Measurements from ENCODE around the gene KPNA2. TPM values are rescaled to one million over a fixed set of nuclear protein-coding genes. Genes with fewer than 3 reads are reported as not detected.

Gene KPNA2
- total and polyA plus RNA-seq, 2 of the 8 experiments (the other 6 are each of a cell fraction or from before 2014, with no cell fraction given), result 413 to 612 TPM

GRCh38 chr17:68033636-68034451 lies 1.7 kb upstream of the KPNA2 start (continued):
- TF ChIP-seq HDAC2 (IDR thresholded peaks at IDR 0.05; ENCODE audit: borderline replicate concordance in 1 of 2, low read depth in 2 of 2, low read length in 2 of 2), result no peak
- no peak for TF ChIP-seq ZNF274 (IDR thresholded peaks at IDR 0.05; ENCODE audit: borderline replicate concordance, extremely low read depth, low read length)
- no peak for TF ChIP-seq PHF8 (conservative IDR thresholded peaks at IDR 0.05; ENCODE audit: low read depth, low read length)
- no peak for TF ChIP-seq RFX5 (IDR thresholded peaks at IDR 0.05; ENCODE audit: borderline replicate concordance, low read depth, low read length)
- TF ChIP-seq SP2 (IDR thresholded peaks at IDR 0.05; ENCODE audit: low read length), result no peak
- TF ChIP-seq TAF1 (IDR thresholded peaks at IDR 0.05; ENCODE audit: low read depth, low read length), result 0 out of 2 replicates have a peak, but pooled peaks have one; percentile 46
- TF ChIP-seq RXRA (IDR thresholded peaks at IDR 0.05; ENCODE audit: insufficient read depth, low read depth, low read length), result no peak
- TF ChIP-seq NANOG (IDR thresholded peaks at IDR 0.05; ENCODE audit: insufficient read depth, low read depth, low read length, poor library complexity, severe bottlenecking), result no peak
- no peak for TF ChIP-seq RBBP5 (IDR thresholded peaks at IDR 0.05; ENCODE audit: borderline replicate concordance, low read depth, low read length)
- TF ChIP-seq CEBPB (IDR thresholded peaks at IDR 0.05; ENCODE audit: low read depth, low read length), result no peak
- TF ChIP-seq POLR2A (IDR thresholded peaks at IDR 0.05; ENCODE audit: control extremely low read depth in 1 of 2, low read depth in 2 of 2, low read length in 2 of 2), result peak in 1 of 2 experiments; percentile 78; a peak in 2 of 3 replicates
- TF ChIP-seq JUND (IDR thresholded peaks at IDR 0.05; ENCODE audit: low read length), result 0 out of 2 replicates have a peak, but pooled peaks have one; percentile 2
- TF ChIP-seq MAX (IDR thresholded peaks at IDR 0.05), result no peak; the same call in 1 of the 2 replicates
- TF ChIP-seq SRF (IDR thresholded peaks at IDR 0.05; ENCODE audit: low read depth, low read length), result no peak
- peak; percentile 99 for TF ChIP-seq TEAD4 (IDR thresholded peaks at IDR 0.05; ENCODE audit: low read depth, low read length)
- TF ChIP-seq TCF12 (IDR thresholded peaks at IDR 0.05; ENCODE audit: low read depth, low read length), result no peak
- no peak for TF ChIP-seq SP4 (IDR thresholded peaks at IDR 0.05; ENCODE audit: low read length)
- TF ChIP-seq USF2 (IDR thresholded peaks at IDR 0.05; ENCODE audit: low read length), result peak; percentile 82
- TF ChIP-seq GABPA (IDR thresholded peaks at IDR 0.05; ENCODE audit: borderline replicate concordance, insufficient read depth, low read length), result no peak
- peak; percentile 37; the same call in 1 of the 2 replicates for TF ChIP-seq KDM1A (IDR thresholded peaks at IDR 0.05; ENCODE audit: borderline replicate concordance, low read length)

All from H1 (cell line).